C4-2B (cell line): ENCODE results near the gene TPRG1L.

Experiments used
- CTCF ChIP-seq: fragments of 450-650 bp; conservative IDR thresholded peaks from 2 replicates; pipeline ENCODE4 v1.5.1; 2017; ENCODE audit warnings: mild to moderate bottlenecking
- ZFX ChIP-seq: fragments of 450-650 bp; IDR thresholded peaks from 2 replicates; pipeline ENCODE4 v1.6.1; 2017

GRCh38 chr1:3636531-3636930, 11.7 kb downstream of the TPRG1L start:
- TF ChIP-seq CTCF (no peak), ZFX (no peak)
